ENCODE data around the gene ERC2. TPM values are rescaled to one million over a fixed set of nuclear protein-coding genes. Genes with fewer than 3 reads are reported as not detected.

ERC2 gene
- polyA plus RNA-seq, 1 experiment = 0.07 TPM

DNA sequence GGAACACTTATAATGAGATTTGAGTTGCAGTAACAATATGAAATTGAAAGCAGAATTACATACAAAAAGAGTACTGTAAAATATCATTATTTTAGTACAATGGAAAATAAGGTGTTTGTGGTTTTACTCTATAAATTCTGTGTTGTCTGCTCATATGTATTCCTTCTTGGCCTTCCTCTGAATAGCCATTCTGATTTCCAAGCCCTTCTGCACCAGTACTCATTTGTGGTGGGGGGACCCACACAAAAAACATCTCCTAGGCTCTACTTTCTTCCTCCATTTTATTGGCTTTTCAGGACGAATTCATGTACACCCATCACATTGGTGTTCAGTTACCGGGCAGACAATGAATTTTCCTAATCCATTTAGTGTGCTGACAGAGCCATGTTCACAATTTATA, 338.2 kb downstream of the ERC2 start:
- ChIA-PET CTCF (no interaction called here), POLR2A (no interaction called here)
- no peak for TF ChIP-seq CTCF (IDR thresholded peaks at IDR 0.05; ENCODE audit: low read depth, low read length)
- Histone ChIP-seq H3K27me3 (ENCODE audit: control insufficient read depth, insufficient read depth, low read length) (peaks cover 2% of the 10 kb centered on the region), H3K9me3 (ENCODE audit: control insufficient read depth, insufficient read depth, low read length) (no peaks in the 10 kb centered on the region), H3K4me3 (ENCODE audit: low read depth, low read length) (no peak overlapping the region), H3K27ac (ENCODE audit: low read depth, low read length) (no peak overlapping the region)
- DNase-seq (ENCODE audit: low read depth, low spot score) = no peak

DNA sequence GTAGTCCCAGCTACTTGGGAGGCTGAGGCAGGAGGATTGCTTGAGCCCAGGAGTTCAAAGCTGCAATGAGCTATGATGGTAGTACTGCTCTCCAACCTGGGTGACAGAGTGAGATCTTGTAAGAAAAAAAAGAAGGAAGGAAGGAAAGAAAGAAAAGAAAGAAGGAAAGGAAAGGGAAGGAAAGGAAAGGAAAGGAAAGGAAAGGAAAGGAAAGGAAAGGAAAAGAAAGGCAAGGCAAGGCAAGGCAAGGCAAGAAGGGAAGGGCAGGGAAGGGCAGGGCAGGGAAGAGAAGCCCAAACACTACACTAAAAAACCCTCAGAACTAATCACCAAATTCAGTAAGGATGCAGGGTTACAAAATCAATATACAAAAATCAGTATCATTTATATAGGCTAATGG, 341.6 kb downstream of the ERC2 start:
- H3K27me3 ChIP-seq (ENCODE audit: control insufficient read depth, insufficient read depth, low read length) = peaks cover 2% of the 10 kb centered on the region
- H3K4me3 ChIP-seq (ENCODE audit: low read depth, low read length) = no peak overlapping the region
- DNase-seq (ENCODE audit: low read depth, low spot score) = no peak
- H3K27ac ChIP-seq (ENCODE audit: low read depth, low read length) = no peak overlapping the region
- no peak for TF ChIP-seq CTCF (IDR thresholded peaks at IDR 0.05; ENCODE audit: low read depth, low read length)
- POLR2A ChIA-PET = no interaction called here
- CTCF ChIA-PET = no interaction called here
- H3K9me3 ChIP-seq (ENCODE audit: control insufficient read depth, insufficient read depth, low read length) = no peaks in the 10 kb centered on the region

DNA sequence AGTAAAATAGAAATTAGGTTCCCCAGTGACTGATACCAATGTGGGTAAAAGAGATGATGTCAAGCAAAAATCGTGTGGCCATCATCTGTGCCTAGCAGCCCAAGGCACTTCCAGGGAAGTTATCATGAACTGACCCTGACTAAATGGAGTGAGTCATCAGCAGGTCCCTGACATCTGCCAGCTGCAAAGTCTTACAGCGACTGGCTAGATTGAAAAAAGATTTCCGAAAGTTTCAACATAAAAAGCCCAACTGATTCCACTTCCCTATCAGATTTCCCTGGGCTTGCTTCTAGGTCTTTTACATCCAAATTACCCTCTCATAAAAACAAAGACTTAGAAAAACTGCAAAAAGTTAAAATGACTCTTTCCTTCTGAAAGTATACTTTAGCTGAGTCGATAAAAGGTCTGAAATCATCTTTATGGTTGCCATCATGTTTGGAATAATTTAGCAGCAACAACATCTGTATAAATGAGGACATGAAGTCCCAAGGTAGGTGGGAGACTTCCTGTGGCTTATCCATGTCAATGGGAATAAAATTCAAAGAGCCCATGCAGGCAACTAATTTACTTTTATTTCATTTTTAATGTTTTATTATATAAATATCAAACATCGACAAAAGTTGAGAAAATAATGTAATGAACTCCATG, 342.8 kb downstream of the ERC2 start:
- ChIA-PET CTCF (interaction anchor here (1.1 to 1.6 kb wide), 2 partner anchors 9 to 178 kb away, joined by 3 to 4 read pairs; no protein-coding TSS in a partner anchor), POLR2A (no interaction called here)
- Histone ChIP-seq H3K27me3 (ENCODE audit: control insufficient read depth, insufficient read depth, low read length) (peaks cover 2% of the 10 kb centered on the region), H3K9me3 (ENCODE audit: control insufficient read depth, insufficient read depth, low read length) (no peaks in the 10 kb centered on the region), H3K4me3 (ENCODE audit: low read depth, low read length) (no peak overlapping the region), H3K27ac (ENCODE audit: low read depth, low read length) (no peak overlapping the region)
- peak; percentile 20 for DNase-seq (ENCODE audit: low read depth, low spot score)
- TF ChIP-seq CTCF (IDR thresholded peaks at IDR 0.05; ENCODE audit: low read depth, low read length) = no peak

DNA sequence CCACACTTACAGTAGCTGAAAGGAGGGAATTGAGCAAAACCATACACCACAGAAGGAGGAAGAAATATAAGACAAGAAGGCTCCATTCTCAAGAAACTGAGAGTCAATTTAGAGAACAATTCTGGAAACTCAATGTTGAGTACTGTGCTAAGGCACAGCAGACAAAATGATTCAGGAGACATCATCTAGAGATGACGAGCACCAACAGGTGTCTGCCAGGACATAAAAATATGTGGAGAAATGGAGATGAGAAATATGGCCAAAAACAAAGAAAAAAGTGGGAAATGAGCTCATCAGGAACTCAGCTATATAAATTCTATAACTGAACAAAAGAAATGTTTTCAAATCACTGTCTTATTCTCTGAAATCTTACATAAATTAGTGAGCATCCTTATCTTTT, 343.7 kb downstream of the ERC2 start:
- Histone ChIP-seq H3K4me3 (ENCODE audit: low read depth, low read length) (no peak overlapping the region), H3K27me3 (ENCODE audit: control insufficient read depth, insufficient read depth, low read length) (peaks cover 2% of the 10 kb centered on the region), H3K9me3 (ENCODE audit: control insufficient read depth, insufficient read depth, low read length) (no peaks in the 10 kb centered on the region), H3K27ac (ENCODE audit: low read depth, low read length) (no peak overlapping the region)
- ChIA-PET CTCF (interaction anchor here (1.1 to 1.6 kb wide), 2 partner anchors 10 to 179 kb away, joined by 3 to 4 read pairs; no protein-coding TSS in a partner anchor), POLR2A (no interaction called here)
- TF ChIP-seq CTCF (IDR thresholded peaks at IDR 0.05; ENCODE audit: low read depth, low read length) = no peak
- no peak for DNase-seq (ENCODE audit: low read depth, low spot score)

DNA sequence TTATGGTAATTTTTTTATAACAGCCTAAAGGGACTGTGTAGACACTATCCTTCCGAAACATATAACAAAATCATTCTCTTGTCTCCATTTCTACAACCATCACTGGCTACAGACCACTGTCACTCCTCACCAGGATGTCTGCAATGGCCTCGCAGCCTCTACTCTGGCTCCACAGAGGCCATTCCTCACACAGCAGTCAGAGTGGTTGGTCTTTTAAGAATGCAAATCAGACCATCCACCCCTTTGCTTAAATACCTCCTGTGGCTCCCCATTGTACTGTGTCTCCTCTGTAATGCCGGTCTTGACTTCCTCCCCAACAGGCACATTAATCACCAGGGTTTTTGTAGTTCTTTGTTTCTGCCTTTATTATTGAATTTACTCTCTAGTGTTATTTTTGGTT, 344.8 kb downstream of the ERC2 start:
- Histone ChIP-seq H3K9me3 (ENCODE audit: control insufficient read depth, insufficient read depth, low read length) (no peaks in the 10 kb centered on the region), H3K27me3 (ENCODE audit: control insufficient read depth, insufficient read depth, low read length) (peaks cover under 1% of the 10 kb centered on the region), H3K4me3 (ENCODE audit: low read depth, low read length) (no peak overlapping the region), H3K27ac (ENCODE audit: low read depth, low read length) (no peak overlapping the region)
- ChIA-PET POLR2A (no interaction called here), CTCF (no interaction called here)
- DNase-seq (ENCODE audit: low read depth, low spot score) = no peak
- no peak for TF ChIP-seq CTCF (IDR thresholded peaks at IDR 0.05; ENCODE audit: low read depth, low read length)
